GM12801 (cell line): ENCODE results near the gene C10orf90.

Experiments
- TF ChIP-seq, protein P1 (sequence below): IDR thresholded peaks from one replicate; pipeline ENCODE4 v1.5.1; 2011; ENCODE audit warnings: control low read depth; ENCODE audit not compliant: insufficient read length; ENCODE audit errors: extremely low read depth

C10orf90 gene

DNA sequence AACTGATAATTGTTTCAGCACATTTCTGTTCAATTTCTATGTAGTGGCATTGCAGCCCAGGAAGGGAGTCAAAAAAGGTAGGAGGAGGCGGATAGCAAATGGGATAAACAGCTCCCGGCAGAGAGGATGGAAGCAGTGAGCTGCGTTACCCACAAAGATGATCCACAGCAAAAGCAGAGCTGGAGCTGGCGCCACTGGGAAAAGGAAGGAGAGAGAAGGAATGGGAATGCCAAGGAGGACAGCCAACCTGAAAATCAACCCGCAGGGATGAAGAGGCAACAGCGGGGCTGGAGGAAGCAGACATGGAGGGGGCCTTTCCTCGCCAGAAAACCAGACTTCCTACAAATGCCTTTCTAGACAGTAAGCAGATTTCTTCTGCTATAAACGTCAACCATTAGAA is 199.5 kb downstream of the C10orf90 start:
- TF ChIP-seq, protein P1, sequence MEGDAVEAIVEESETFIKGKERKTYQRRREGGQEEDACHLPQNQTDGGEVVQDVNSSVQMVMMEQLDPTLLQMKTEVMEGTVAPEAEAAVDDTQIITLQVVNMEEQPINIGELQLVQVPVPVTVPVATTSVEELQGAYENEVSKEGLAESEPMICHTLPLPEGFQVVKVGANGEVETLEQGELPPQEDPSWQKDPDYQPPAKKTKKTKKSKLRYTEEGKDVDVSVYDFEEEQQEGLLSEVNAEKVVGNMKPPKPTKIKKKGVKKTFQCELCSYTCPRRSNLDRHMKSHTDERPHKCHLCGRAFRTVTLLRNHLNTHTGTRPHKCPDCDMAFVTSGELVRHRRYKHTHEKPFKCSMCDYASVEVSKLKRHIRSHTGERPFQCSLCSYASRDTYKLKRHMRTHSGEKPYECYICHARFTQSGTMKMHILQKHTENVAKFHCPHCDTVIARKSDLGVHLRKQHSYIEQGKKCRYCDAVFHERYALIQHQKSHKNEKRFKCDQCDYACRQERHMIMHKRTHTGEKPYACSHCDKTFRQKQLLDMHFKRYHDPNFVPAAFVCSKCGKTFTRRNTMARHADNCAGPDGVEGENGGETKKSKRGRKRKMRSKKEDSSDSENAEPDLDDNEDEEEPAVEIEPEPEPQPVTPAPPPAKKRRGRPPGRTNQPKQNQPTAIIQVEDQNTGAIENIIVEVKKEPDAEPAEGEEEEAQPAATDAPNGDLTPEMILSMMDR = no peak

DNA sequence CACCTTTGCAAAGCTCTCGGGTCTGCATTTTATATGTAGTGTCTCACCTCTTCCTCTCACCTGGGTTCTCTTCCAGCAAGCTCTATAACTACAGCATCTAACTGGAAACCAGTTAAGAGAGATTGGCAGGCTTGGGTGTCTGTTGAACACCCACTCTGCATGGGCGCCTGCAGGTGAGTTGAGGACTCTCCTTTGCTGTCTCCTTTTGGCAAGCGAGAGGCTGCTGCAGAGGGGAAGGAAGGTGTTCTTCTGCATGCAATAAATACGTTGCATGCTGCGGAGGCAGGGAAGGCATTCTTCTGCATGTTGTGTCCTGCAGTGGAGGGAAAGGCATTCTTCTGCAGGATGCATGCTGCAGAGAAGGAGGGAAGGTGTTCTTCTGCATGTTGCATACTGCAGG is 200.8 kb downstream of the C10orf90 start:
- TF ChIP-seq, protein P1 = no peak

DNA sequence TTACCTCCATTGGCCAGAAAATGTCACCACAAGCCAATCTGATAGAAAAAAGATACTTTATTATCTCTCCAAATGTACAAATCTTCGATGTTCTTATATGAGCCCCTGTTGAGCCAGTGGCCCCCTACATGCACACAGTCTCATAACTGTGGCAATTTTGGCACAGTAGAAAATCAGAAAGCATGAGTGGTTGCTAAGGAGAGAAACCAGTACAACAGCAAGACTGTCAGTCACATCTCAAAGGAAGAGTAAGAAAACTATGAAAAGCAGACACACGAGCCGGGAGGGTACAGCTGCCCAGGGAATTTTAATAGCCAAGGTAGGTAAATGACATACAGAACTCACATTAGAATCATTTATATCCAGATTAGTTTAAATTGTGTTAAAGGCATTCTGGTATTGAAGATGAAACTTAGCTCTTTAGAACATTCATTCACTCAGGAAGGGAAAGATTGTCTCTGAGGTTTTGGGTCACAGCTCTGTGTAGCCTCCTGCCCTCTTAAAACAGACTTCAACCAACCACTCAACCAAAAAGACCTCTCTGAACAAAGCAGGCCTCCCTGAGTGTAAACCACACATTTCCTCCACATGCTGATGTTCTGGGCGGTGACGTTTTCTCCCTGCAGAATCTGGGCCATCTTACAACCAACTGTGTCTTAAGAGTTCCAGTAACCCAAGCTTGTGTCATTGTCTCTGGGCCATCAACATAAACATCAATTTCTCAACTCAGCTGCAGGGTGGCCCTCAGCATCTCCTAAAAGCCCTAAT is 201.4 kb downstream of the C10orf90 start:
- TF ChIP-seq, protein P1 = no peak

DNA sequence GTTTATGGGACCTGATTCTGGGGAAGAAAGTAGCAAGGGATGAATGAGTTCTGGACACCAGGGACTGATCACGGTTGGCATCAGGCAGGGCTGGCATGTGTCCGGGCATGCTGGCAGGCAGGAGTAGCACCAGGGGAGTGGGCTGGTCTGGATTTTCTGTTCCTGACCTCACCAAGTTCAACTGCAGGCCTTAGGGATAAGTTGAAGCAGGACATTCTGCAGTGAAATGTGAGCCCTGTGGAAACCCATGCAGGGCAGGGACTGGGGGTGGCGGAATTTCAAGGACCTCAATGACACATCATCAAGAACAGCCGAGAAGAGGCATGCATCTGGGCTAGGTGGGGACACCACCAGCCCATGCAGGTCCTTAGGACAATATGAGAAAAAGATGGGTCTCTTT is 202.0 kb downstream of the C10orf90 start:
- TF ChIP-seq, protein P1 = no peak

DNA sequence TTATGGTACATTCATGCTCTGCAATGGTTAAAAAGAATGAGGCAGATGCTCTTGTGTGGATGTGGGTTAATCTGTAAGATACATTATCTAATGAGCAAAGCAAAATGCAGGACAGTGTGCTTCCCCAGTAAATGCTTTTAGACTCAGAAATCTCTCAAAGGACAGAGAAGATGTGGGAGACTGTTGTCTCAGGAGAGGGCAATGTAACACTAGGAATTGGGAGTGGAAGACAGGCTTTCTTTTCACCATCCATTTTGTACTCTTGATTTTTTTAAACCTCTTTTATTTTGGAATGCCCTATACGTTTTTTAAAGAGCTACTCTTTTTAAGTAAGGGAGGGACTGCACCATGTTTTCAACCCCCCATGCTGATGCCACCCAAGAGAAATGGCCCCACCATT is 204.7 kb downstream of the C10orf90 start:
- TF ChIP-seq, protein P1 = no peak

DNA sequence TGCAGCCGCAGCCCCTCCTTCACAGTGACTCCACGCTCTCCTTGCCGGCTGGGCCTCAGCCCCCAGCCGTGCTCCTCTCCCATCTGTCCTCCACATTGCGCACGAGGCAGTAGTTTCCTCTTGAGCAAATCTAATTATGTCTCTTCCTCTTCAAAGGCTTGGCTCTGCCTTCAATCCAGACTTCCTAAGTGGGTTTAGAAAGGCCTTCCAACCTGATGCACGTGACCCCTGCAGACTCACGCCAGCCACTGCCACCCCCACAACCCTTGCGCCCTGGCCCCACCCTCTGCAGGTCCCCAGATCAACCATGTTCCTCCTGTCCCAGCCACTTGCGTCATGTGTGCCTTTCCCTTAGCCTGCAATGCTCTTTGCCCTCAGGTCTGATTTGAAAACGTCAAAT is 207.2 kb downstream of the C10orf90 start:
- TF ChIP-seq, protein P1 = no peak

DNA sequence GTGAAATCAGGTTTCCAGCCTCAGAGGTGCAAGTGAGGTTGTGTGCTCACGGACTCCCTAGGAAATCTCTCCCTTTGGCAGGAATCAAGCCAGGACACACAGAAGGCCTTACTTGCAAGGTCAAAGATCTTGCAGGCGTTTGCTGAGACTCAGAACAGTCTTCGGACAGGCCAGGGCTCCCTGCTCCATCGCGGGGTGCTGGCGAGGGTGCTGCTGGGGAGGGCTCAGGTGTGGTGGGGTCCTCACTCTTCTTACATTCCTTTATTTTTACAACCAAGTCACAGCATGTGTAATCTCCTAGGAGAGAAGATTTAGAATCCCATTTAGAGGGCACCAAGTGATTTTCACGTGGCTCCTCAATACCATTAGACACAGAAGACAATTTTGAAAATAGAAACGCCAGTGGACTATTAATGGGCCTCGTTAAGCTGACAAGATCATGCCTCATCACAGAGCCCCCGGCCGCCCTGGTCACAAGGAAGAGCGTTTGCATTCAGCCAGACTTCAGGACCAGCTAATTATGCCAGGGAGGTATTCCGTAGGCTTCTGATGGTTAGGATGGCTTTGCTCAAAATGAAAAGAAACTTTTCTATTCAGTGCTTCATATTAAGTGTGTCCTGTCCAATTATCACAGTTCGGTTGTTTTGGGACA is 209.1 kb downstream of the C10orf90 start:
- TF ChIP-seq, protein P1 = no peak
